ENCODE data around the gene ANO4.

Gene ANO4

GRCh38 chr12:100820314-100820713 is 25.7 kb downstream of the ANO4 start:
- no peak for DNase-seq

DNA sequence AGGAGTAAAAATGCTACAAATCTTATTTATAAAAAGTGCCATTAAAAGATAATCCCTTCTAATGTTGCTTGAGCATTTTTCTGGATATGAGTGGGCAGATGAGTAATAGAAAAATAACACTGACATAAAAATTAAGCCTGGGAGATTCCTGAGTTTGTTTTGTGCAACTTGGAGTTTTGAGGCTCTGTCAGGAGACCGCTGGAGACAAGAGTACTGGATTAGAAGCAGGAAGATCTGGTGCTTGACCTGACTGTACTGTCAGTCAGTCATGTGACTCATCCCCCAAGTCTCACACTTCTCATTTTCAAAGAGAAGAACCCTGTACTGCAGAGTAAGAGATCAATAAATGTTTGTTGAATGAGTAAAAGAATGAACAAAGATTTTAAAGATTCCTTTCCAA is 29.4 kb downstream of the ANO4 start:
- no peak for DNase-seq

DNA sequence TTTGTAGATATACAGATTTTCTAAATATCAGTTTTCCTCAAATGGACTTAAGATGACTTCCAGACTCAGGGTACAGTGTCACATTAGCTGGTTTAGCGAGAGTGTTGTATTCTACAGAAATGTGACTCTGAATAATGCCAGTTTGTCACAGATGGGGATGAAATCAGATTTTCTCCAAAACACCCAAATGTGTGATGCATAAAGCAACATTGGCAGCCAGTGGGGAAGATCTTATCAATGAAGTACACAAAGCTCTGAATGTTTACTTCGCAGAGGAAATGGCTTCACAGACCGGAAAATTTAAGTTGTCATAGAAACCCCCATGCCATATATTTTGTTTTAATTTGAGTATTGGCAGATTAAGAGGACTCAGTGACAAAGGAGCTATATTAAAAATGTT is 29.9 kb downstream of the ANO4 start:
- DNase-seq = no peak

DNA sequence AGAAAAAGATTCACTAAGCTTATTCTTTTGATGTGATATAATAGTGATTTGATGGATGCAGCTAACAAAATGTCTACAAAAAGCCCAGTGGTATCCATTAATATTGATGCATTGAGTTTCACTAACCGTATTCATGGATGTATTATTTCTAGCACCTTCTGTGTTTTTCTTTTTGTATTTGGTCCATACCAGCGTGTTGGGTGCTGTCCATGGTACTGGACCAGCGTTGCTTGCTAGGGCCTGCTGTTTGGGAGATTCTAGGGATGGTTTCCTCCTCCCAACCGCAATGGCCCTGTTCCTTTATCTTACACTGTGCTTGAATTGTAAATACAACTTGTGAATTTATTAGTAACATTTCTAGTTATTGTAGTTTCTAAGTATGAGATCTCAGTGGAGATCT is 31.7 kb downstream of the ANO4 start:
- peak; percentile 15 for DNase-seq

GRCh38 chr12:100827901-100828520 is 33.4 kb downstream of the ANO4 start:
- no peak for DNase-seq

GRCh38 chr12:100830003-100830795 is 35.6 kb downstream of the ANO4 start:
- DNase-seq = no peak

DNA sequence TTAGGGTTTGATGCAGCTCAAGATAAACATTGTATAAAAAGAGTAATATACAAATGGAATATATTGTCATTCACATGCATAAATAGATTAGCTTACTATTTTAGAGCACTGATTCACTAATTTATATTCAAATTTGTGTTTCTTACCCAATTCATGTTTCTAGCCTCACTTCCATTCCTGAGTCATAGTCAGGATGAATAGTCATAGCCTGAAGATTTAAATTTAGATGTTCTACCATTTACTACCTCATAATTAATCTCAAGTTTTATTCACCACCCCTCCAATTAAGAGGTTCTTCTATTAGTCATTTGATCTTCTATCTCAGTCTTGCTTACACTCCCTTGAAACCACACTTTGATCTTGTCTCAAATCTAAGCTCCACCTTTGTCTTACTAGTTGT is 38.7 kb downstream of the ANO4 start:
- no peak for DNase-seq

- DNase-seq = no peak
Measured at GRCh38 chr12:100840748-100841147, 46.2 kb downstream of the ANO4 start.

DNA sequence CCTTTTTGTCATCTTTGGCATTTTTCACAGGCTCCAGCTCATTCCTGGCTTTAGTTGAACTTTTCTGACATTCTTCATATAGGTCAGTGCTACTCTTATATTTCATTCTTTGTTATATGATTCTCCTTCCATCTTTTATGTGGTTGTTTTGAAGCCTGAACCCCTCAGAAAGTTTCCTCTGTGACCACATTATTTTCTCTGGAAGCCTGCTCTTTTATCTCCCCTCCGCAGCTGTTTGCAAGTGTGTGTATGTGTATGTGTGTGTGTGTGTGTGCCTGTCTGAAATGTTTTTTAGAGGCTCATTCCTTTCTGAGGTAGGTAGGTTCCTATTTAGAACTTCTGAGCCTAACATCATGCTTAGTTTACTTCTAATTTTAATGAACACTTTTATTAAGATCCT is 47.6 kb downstream of the ANO4 start:
- no peak for DNase-seq

DNA sequence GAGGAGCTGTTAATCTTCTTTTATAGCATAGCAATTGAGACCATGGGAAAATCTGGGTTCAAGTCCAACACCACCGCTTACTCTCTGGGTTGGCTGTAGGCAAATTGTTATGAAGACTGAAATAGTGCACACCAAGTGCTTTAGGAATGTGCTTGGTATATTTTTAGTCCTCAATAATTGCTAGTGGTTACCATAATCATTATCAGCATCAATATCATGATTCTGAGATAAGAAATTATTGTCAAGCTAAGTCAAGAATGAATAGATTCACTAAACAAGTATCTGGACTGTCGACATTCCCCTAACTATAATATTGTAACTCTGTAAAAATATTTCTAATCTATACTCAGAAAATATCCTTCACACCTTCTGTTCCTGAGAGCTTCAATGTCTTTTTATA is 48.5 kb downstream of the ANO4 start:
- no peak for DNase-seq

GRCh38 chr12:100845095-100845494 is 50.5 kb downstream of the ANO4 start:
- DNase-seq = no peak

DNA sequence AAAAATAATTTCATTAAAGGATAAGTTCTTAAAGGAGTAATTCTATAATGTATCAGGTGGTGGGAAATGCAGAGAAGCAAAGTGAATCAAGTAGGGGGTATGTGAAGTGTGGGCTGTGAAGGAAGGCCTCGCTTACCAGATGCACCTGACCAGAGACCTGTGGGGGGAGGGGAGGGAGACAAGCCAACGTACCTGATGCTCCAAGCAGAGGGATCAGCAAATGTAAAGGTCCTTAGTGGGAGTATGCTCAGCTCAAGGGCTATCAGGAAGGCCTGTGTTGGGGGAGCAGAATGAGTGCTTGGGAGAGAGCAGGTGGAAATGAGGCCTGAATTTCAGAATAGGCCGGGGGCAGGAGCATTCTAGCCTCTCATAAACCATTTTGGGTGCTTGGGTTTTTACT is 57.1 kb downstream of the ANO4 start:
- DNase-seq = no peak

DNA sequence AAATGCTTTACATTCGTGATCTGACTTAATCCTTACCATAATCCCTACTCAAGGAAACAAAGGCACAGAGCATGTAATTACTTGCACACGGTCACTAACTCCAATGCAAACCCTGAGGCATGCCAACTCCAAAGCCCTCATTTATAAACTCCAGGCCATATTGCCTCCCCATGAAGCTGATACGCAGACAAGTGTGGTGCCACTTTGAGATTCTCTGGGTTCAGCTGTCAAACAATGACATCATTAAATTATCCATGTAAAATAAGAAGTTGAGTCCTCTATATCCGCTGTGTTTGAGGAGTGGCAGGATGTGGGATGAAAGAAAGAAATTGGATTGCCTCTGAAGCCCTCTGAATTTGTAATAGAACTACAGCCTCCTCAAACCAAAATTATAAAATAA is 62.8 kb downstream of the ANO4 start:
- no peak for DNase-seq

DNA sequence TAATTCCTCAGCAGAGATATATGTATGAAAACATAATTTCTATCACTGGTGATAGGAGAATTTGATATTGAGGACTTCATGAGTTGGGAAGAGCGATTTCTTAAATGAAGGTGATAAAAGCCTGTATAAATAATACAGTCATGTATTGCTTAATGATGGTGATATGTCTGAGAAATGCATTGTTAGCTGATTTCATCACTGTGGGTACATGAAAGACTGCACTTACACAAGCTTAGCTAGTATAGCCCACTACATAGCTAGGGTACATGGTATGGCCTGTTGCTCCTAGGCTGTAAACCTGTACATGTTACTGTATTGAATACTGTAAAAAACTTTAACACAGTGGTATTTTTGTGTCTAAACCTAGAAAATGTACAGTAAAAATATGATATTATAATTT is 63.4 kb downstream of the ANO4 start:
- no peak for DNase-seq

GRCh38 chr12:100858656-100859055 is 64.1 kb downstream of the ANO4 start:
- DNase-seq = no peak

GRCh38 chr12:100859063-100859627 is 64.6 kb downstream of the ANO4 start:
- no peak for DNase-seq

DNA sequence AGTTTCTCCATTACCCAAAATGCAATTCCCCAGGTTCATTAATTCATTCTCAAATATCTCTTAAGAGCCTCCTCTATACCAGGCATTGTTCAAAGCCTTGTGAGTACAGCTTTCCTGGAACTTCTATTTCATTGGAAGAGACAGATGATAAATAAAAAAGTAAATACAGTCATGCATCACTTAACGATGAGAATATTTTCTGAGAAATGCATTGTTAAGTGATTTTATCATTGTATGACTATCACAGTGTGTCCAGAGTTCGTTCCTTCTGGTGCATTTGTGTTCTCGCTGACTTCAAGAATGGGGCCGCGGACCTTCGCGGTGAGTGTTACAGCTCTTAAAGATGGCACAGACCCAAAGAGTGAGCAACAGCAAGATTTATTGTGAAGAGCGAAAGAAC is 66.0 kb downstream of the ANO4 start:
- DNase-seq = no peak

DNA sequence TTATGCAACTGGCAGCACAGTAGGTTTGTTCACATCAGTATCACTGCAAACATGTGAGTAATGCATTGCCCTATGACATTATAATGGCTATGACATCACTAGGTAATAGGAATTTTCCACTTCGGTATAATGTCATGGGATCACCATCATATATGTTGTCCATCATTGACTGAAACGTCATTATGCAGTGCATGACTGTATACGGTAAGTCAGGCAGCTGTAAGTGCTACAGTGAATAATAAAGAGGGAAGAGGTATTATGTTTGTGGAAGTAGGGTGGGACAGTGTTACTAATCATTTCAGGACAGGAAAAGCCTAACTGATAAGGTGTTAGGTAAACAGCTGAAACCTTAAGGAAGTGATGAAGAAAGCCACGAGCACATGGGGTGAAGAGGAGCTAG is 68.1 kb downstream of the ANO4 start:
- DNase-seq = no peak

GRCh38 chr12:100864366-100864765 is 69.8 kb downstream of the ANO4 start:
- no peak for DNase-seq

DNA sequence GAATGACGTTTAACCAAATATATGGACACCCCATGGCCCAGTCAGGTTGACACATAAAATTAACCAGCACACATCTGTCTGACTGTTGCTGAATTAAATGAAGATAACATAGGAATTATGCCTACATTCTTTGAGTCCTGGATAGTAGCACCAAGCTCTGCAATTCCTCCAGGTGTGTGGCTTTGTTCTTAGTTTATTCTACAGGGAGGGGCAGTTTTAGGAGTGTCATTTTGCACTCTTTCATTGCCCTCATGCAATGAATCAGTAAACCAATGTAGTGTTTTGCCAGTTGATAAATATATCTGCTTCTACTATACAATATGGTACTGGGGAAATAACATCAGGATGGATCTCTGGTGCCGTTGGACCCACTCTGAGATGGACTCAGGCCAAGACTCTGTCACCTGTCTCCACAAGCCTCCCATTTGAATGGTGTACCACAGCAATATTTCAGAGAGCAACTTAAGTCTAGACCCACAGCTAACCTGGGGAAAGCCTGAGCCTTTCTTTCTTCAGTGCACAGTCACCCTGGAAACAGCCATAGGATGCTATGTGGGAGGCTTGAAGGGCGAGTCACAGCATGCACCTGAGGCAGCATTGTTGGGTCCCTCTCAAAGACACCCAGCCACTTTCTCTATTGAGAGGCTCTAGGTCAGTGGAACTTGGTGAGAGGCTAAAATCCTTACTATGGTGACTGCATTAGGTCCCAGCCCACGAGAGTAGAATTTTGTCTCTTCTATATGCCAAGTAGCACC is 73.2 kb downstream of the ANO4 start:
- no peak for DNase-seq

GRCh38 chr12:100868487-100868886 is 73.9 kb downstream of the ANO4 start:
- DNase-seq = no peak

- DNase-seq = no peak
Measured at GRCh38 chr12:100871195-100871734, 76.7 kb downstream of the ANO4 start.

DNA sequence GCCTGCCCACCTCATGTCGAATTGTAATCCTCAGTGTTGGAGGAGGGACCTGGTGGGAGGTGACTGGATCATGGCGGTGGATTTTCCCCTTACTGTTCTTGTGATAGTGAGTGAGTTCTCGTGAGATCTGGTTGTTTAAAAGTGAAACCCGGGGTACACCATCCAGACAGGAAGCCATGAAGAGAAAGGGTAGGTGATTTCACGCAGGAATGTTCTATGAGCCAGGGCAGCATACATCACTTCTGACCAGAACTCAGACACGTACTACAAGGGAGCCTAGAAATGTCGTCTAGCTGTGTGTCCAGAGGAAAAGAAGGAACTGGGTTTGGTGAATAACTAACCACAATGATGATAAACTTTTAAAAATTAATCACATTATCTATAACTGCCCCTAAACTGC is 80.6 kb downstream of the ANO4 start:
- DNase-seq = no peak

DNA sequence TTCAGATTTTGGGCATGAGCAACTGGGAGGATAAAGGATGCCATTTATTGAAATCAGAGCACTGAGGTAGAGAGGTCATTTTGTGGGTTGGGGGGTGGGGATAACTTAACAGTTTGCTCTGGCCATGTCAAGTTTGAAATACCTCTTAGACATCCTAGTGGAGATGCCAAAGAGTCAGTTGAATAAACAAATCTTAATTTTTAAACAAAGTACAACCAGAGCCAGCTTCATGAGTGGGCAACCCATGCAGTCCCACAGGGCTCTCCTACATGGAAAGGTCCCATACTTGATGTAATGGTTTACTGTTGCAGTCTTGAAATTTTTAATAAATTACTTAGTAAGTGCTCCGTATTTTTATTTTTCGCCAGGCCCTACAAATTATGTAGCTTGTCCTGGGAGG is 81.2 kb downstream of the ANO4 start:
- no peak for DNase-seq

All from stimulated activated CD4-positive, alpha-beta T cell treated with anti-CD3 and anti-CD28 coated beads, Interleukin-15, amount 100 ng/mL, for 24 hours (primary cell).